CD4-positive, alpha-beta T cell treated with Interleukin-15 for 4 hours (primary cell): ENCODE results near the gene JCHAIN.
"Not testable (repeated sequence)": the region's sequence is repeated elsewhere in the genome, so short reads cannot be mapped to it uniquely, and the experiment has no call there.

Experiments used
- DNase-seq: peaks from one replicate; pipeline ENCODE4 v3.0.0-alpha.2; 2020; ENCODE audit warnings: low spot score

JCHAIN gene

GRCh38 chr4:70666369-70666768 lies at the start of gene JCHAIN:
TSS of gene JCHAIN (minus strand) at chr4:70666508. CDS start at chr4:70666490, 18 bp downstream.
- DNase-seq, result no peak

- no peak for DNase-seq
Observed at GRCh38 chr4:70715097-70715496, 48.8 kb upstream of the JCHAIN start.

GRCh38 chr4:70714079-70714887 lies 48.0 kb upstream of the JCHAIN start:
- no peak for DNase-seq

- no peak for DNase-seq
Observed at GRCh38 chr4:70713453-70714078, 47.3 kb upstream of the JCHAIN start.

- DNase-seq, result no peak
Observed at GRCh38 chr4:70712604-70713452, 46.5 kb upstream of the JCHAIN start.

DNA sequence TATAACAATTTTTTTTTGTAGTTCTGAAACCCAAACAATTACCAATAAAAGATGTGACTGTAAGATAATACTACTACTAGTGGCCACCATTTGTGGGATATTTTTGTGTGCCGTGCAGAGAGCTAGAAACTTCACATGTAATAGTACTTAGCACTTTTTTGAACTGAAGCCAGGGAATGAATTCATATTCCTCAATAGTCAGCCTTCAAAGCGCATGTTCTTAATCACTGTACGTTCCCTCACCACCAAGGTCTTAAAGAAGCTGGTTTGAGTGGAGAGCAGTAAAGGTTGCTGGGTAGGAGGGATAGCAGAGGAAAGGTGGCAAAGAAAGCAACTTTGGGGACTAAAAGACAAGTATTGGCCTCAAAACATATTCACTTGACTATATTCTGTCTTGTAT lies 45.8 kb upstream of the JCHAIN start:
- DNase-seq, result no peak

DNA sequence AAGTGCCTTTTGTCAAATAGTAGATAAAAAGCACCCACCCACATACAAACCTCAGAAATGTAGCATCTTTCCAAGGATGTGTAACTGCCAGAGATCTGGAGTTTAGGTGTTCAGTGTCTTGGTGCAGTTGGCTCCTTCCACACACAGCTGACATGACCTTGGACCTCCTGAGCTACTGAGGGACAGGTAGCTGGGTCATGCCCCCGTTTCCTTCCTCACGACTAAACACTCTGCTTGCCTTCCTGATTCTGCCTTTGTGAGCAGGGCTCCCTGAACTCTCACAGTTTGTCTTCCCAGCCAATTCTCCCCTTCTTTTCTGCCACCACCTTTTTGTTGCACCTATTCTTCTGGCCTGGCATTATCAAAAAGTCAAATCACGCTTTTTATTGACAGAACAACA lies 45.3 kb upstream of the JCHAIN start:
- no peak for DNase-seq

DNA sequence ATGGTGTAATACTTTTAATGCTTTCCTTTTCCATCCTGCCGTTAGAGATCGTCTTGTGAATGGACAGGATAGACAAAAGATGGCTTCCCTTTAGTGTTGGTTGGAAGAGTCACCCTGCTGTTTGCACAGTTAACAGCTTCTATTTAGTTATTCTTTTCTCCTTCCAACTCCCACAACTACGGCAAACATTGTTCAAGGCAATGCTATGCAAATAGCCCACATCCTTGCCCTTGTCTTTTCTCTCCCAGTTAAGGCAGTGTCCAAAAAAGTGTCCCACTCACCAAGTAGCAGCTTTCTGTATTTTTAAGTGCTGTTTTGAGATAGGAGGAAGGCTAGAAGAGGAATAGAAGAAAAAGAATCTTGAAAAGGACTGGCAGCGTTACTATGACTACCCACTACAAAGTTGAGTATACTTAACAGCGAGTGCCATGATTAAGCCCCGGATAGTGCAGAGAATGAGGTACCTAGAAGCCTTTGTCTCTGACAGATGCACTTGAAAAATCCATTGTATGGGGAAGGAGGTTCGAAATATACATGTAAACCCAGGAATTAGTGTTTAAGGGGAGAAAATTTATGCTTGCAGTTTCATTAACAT lies 43.4 kb upstream of the JCHAIN start:
- DNase-seq, result no peak

DNA sequence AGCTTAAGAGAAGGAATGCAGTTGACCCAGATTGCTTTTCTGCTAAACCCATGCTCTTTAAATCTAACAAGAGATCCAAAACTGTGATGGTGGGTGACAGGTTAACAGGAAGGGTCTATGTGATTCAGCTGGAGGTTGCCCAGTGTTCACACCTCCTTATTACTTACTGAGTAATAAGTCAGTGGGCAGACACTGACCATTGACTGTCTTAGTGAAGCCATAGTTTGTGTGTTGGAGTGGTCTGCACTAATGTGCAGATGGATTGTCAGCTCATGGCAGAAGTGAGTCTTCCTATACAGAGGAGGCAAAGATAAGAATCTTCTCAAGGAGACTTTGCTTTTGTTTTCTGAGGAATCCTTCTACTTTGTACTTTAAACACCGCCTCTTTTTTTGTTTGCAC lies 40.2 kb upstream of the JCHAIN start:
- DNase-seq, result no peak

- DNase-seq, result no peak
Observed at GRCh38 chr4:70706044-70706461, 39.7 kb upstream of the JCHAIN start.

- DNase-seq, result peak; percentile 74
Observed at GRCh38 chr4:70705183-70706043, 39.1 kb upstream of the JCHAIN start.

- no peak for DNase-seq
Observed at GRCh38 chr4:70704931-70705182, 38.5 kb upstream of the JCHAIN start.

GRCh38 chr4:70704215-70704930 lies 38.1 kb upstream of the JCHAIN start:
- peak; percentile 58 for DNase-seq

DNA sequence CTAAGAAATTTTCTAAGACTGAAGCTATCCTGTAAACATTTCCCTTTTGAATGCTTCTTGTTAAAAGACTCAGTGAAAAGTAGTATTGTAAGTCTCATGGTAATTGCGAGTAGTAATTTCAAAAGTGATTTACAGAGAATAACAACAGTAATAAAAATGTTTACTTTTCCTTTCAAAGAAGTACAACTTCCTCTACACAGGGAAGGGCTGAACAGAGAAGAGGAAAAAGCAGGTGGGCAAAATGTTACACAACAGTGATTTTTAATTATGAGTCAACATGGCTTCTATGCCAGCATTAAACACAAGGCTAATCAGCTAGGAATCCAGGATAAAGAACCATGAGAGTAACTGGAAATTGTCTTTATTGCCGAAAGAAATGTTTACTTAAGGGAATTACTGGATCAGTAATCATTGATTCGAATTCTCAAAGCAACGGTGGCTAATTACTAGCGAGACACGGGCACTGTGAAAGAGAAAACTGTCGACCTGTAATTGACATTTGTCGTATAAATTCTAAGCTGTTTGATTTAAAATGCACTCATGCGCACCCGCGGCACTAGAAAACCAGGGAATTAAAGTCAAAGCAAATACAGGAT lies 37.4 kb upstream of the JCHAIN start:
- DNase-seq, result no peak

DNA sequence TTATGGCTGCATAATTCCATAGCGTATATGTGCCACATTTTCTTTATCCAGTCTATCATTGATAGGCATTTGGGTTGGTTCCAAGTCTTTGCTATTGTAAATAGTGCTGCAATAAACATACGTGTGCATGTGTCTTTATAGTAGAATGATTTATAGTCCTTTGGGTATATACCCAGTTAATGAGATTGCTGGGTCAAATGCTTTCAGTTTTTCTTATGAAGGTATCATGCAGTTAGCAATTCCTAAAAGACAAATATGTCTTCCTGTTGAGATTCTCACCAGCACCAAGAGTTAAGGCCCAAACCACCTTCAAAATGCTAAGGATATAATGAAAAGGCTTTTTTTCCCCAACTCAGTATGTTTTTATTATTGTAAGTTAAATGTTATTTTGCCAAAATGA lies 36.3 kb upstream of the JCHAIN start:
- not testable (repeated sequence) for DNase-seq

- DNase-seq, result no peak
Observed at GRCh38 chr4:70701271-70701670, 35.0 kb upstream of the JCHAIN start.

GRCh38 chr4:70700712-70701111 lies 34.4 kb upstream of the JCHAIN start:
- no peak for DNase-seq

DNA sequence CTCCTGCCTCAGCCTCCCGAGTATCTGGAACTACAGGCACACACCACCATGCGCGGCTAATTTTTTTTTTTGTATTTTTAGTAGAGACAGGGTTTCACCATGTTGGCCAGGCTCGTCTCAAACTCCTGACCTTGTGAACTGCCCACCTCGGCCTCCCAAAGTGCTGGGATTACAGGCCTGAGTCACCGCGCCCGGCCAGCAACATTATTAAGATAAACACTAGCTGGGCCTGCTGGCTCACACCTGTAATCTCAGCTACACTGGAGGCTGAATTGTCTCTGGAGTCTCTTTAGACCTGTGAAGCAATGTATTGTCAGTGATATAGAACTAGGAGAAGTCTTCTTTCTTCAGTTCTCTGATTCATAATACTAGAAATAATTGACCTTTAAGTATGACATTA lies 32.1 kb upstream of the JCHAIN start:
- not testable (repeated sequence) for DNase-seq

GRCh38 chr4:70694633-70695032 lies 28.3 kb upstream of the JCHAIN start:
- DNase-seq, result not testable (repeated sequence)

DNA sequence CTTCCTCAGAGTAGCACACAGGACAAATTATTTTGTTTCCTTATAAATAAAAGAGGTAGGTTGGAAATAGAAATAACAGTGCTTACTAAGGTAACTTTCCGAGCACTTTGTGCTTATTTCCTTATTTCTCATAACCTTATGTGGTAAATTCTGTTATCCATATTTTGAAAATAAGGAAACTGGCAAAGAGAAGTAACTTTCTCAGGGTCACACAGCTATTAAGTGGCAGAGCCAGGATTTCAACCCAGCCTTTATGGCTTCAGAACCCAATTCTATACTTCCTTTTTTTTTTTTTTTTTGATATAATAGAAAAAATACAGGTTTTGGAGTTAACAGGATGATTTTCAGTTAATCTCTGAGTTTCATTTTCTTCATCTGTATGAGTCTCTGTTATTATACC lies 25.4 kb upstream of the JCHAIN start:
- DNase-seq, result no peak
